Forelimb muscle (tissue), 1 donor: ENCODE data around the gene SLC52A1. TPM values are rescaled to one million over a fixed set of nuclear protein-coding genes. Genes with fewer than 3 reads are reported as not detected.
"Not testable (repeated sequence)": the region's sequence is repeated elsewhere in the genome, so short reads cannot be mapped to it uniquely, and the experiment has no call there.

Experiments
- DNase-seq: peaks from one replicate; pipeline ENCODE4 v3.0.0-alpha.2; 2013; ENCODE audit warnings: low read depth
- polyA plus RNA-seq: library from polyadenylated mRNA; unstranded; fragments of 120-200 nt; gene quantifications from one replicate; pipeline ENCODE4 v1.2.1, GENCODE V29; 2013; ENCODE audit not compliant: insufficient read length

The SLC52A1 gene
- polyA plus RNA-seq, 1 donor = 0.08 TPM

GRCh38 chr17:5031365-5032082 is 3.7 kb downstream of the SLC52A1 start:
- peak; percentile 59 for DNase-seq

- DNase-seq = not testable (repeated sequence)
Measured at GRCh38 chr17:5030168-5030567, 5.1 kb downstream of the SLC52A1 start.

GRCh38 chr17:5027916-5028315 is 7.3 kb downstream of the SLC52A1 start:
- no peak for DNase-seq

GRCh38 chr17:5027299-5027698 is 7.9 kb downstream of the SLC52A1 start:
- DNase-seq = no peak

- DNase-seq = no peak
Measured at GRCh38 chr17:5024604-5025003, 10.6 kb downstream of the SLC52A1 start.

- DNase-seq = no peak
Measured at GRCh38 chr17:5023588-5024147, 11.6 kb downstream of the SLC52A1 start.

GRCh38 chr17:5022171-5022711 is 13.0 kb downstream of the SLC52A1 start:
- no peak for DNase-seq

GRCh38 chr17:5020502-5021023 is 14.7 kb downstream of the SLC52A1 start:
- no peak for DNase-seq

- DNase-seq = no peak
Measured at GRCh38 chr17:5019475-5019956, 15.7 kb downstream of the SLC52A1 start.

- no peak for DNase-seq
Measured at GRCh38 chr17:5014357-5014756, 20.9 kb downstream of the SLC52A1 start.

GRCh38 chr17:5011928-5012327 is 23.3 kb downstream of the SLC52A1 start:
- no peak for DNase-seq

- no peak for DNase-seq
Measured at GRCh38 chr17:5003214-5003867, 31.9 kb downstream of the SLC52A1 start.

- DNase-seq = no peak
Measured at GRCh38 chr17:5002121-5002788, 33.0 kb downstream of the SLC52A1 start.

GRCh38 chr17:5000237-5000639 is 35.0 kb downstream of the SLC52A1 start:
- no peak for DNase-seq

- DNase-seq = no peak
Measured at GRCh38 chr17:4999430-5000093, 35.7 kb downstream of the SLC52A1 start.

- no peak for DNase-seq
Measured at GRCh38 chr17:4998732-4999429, 36.3 kb downstream of the SLC52A1 start.

- DNase-seq = no peak
Measured at GRCh38 chr17:4998027-4998731, 37.0 kb downstream of the SLC52A1 start.

- peak; percentile 74 for DNase-seq
Measured at GRCh38 chr17:4997302-4998026, 37.8 kb downstream of the SLC52A1 start, which contains the start of the genes INCA1 and KIF1C. Gene INCA1, minus strand, starts transcription at chr17:4997522. Its CDS starts 3,085 bp downstream, at chr17:4994437. Gene KIF1C, plus strand, starts transcription at chr17:4997950. Its CDS starts 2,297 bp downstream, at chr17:5000247.

GRCh38 chr17:4994081-4994595 is 41.1 kb downstream of the SLC52A1 start:
- no peak for DNase-seq
